GM21360 (cell line): Measurements from ENCODE around the gene POU6F2.
"Not testable (repeated sequence)": the region's sequence is repeated elsewhere in the genome, so short reads cannot be mapped to it uniquely, and the experiment has no call there.

Experiments used
- ATAC-seq: cut with Tn5 transposase; IDR thresholded peaks from one replicate; pipeline ENCODE4 v1.9.1; 2021; ENCODE audit warnings: mild to moderate bottlenecking, moderate library complexity; ENCODE audit not compliant: unreplicated experiment

Gene POU6F2

DNA sequence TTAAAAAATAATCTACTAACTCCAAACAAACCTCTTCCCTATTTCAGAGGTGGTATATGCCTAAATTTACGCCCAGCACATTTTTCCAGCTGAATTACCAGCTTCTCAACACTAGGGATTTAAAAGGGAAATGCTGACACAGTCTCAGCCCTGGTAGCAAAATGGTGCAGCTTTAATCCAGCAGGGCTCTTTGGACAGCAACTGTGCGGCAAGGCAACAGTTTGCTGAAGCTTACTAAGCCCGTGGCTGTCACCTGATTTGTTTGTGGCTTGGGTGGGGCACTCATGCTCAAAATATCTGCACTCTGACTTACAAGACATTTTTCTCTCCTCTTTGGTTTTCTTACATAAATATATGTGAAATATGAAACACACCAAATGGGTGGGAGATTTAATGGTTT, 206.7 kb downstream of the POU6F2 start:
- ATAC-seq = no peak

- no peak for ATAC-seq
Observed at GRCh38 chr7:39186131-39186530, 208.4 kb downstream of the POU6F2 start.

- ATAC-seq = no peak
Observed at GRCh38 chr7:39186671-39187070, 209.0 kb downstream of the POU6F2 start.

DNA sequence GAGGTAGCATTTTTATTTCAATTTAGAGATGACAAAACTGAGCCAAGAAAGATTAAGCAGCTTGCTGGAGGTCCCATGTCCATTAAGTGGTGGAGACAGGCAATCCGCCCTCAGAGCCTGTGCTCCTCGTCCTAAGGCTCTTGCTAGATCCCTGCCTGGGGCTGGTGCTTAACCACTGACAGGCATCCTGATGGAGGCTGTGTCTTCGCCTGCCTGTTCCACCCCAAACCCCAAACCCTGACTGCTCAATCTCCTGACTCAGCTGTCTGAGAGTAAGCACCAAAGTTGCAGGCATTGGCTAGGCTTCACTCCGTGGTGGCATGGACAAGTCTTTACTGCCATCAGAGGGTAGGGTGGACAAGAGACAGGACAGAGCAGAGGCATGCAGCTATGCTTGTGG, 209.4 kb downstream of the POU6F2 start:
- ATAC-seq = no peak

GRCh38 chr7:39192476-39192875, 214.8 kb downstream of the POU6F2 start:
- ATAC-seq = no peak

DNA sequence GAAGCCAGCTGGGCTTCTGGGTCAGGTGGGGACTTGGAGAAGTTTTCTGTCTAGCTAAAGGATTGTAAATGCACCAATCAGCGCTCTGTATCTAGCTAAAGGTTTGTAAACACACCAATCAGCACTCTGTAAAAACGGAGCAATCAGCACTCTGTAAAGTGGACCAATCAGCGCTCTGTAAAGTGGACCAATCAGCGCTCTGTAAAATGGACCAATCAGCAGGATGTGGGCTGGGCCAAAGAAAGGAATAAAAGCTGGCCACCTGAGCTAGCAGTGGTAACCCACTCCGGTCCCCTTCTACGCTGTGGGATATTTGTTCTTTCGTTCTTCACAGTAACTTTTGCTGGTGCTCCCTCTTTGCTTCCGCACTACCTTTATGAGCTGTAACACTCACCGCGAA, 216.7 kb downstream of the POU6F2 start:
- not testable (repeated sequence) for ATAC-seq

DNA sequence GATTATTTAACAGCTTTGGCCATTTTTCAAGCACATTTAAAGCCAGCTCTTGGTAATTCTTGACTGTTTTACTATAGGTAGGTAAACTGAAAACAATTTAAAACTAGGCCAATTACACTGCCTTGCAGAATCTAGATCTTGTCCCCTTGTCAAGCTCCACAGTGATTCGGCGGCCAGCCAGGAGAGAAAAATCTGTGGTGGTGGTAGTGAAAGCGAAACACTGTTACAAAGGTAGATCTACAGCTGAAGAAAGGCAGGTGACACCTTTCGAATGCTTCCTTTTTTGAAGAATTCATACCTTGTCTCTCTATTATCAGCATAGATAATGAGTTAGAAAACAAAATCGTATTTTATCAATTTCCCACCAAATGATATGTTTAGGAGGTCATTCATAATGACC, 218.3 kb downstream of the POU6F2 start:
- ATAC-seq = no peak

GRCh38 chr7:39197831-39198230, 220.1 kb downstream of the POU6F2 start:
- ATAC-seq = no peak

DNA sequence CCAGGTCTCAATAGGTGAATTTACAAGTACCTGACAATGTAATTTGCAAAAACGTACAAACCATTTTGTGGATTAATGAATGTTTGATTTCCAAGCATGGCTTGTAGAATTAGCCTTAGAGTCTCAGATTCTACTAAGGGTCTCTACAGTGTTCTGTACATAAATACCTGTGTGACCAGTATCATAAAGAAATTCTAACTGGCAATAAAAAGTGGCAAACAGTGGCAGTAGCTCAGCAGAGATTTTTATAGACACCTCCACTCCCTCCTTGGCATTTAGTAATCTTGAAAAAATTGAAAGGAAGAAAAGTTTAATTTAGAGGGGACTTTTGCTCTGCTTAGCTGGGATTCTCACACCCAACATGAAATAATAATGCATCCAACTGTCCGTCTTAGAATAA, 220.8 kb downstream of the POU6F2 start:
- no peak for ATAC-seq

- ATAC-seq = no peak
Observed at GRCh38 chr7:39199006-39199405, 221.3 kb downstream of the POU6F2 start.

DNA sequence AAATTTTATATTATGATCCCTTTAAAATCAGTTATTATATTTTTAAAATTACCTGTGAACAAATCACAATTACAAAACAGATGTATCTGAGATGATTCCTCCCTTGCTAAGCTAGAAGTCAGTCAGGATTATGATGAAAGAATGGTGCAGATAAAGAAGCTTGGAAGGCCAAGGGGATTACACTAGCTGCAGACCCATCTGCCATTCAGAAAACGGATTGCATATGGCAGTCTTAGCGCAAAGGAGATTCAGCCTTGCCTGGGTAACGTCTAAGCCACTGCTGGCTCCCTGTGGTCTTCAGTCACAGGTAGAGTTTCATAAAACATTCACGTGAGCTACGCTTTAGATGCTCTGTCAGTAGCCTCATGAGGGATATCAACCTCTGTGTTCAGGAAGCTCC, 222.2 kb downstream of the POU6F2 start:
- ATAC-seq = no peak

DNA sequence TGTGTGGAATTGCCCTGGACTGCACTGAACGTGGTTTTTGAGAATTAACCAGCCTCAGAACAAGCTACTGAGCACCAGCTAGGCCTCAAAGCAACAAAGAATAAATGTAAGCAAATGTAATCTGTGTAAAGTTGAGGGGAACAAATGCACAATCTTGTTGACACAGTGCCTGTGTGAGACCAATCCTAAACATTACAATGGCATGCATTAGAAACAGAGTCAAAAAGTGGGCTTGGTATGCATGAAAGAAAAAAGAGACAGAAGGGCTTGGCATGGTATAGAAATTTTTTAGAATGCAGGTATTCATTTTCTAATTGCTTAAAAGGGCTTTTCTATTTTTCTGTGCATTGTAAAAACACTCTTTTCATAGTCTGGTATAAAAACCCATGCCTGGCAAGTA, 224.3 kb downstream of the POU6F2 start:
- ATAC-seq = no peak

DNA sequence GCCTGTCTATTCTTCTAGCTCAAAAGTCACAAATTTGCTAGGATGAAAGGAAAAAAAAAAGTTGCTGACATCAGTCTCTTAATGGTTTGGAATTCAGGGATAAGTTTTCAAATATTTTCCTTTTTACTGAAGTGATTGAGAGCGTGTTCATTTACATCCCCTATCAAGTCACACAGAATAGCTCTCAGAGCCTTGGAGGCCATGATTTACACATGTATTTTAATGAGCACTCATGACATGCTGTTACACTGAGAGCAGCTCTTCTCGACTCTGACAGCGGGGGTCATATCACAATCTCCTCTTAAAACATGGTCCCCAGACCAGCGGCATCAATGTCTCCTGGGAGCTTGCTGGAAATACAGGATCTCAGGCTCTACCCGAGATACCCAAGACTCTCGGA, 232.7 kb downstream of the POU6F2 start:
- no peak for ATAC-seq

DNA sequence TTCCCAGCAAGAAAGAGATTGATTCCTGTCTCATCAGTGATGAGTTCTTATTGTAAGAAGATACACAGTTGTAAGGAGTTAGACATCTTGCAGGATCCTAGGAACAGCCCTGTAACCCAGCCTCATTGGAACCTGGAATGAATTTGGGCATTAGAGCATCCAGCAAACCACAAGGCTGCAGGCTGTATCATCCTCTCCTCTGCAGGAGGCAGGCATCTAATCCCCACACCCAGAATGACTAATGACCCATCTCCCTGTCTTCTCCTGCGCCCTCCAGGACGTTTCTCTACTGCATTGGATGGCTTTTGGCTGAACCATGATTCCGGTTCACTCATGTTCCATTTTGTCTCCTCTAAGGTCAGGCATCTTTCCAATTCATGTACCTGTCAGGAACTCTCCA, 233.9 kb downstream of the POU6F2 start:
- ATAC-seq = no peak

DNA sequence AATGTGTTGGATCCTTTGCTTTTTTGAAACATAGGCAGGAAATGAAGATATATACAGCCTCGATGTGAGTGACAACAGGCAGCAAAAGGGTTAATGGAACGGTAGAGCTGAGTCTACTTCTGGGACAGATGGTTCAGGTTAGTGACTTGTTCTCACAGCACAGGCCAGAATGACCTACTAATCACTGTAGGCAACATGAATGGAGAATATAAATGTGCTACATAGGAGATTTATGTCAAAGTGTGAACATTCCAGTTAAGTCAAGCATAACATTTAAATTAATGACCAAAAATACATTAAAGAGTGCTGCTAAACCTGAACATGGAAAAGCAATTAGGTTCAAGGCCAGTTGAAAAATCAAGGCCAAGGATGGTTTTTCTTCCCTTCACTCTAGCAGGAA, 235.2 kb downstream of the POU6F2 start:
- ATAC-seq = no peak

GRCh38 chr7:39217783-39218182, 240.1 kb downstream of the POU6F2 start:
- no peak for ATAC-seq

DNA sequence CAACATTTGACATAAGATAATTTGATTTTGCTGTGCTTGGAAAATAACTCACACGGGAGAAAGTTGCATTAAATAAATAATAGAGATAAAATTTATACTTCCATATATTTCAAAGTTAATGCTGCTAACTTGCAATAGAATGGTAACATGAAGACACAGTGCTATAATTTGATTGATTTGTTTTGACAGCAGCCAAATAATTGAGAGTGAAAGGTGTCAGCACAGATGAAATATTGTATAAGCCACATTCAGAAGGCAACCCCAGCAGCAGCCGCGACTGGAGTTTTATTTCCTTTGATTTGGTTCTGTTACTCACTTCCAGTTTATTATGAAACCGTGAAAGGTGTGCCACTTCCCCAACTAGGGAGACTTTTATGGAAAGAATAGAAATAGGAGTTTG, 242.2 kb downstream of the POU6F2 start:
- no peak for ATAC-seq

DNA sequence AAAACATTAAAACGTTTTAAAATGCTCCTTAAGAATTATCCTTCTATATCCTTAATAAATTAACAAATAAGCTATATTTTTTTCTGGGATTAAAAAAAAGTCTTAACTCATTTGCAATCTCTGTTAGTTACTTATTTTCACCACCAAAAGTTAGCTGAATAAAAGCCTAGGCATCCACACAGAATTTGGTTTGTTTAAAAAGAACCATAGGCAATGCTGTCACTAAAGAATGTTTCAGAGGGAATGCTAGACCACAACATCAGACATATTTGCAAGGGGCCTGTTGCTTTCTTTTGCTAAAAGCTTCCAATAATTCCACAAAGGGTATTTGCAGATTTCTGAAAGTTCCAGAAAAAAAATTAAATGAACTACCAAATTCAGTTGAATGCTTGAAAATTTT, 244.2 kb downstream of the POU6F2 start:
- no peak for ATAC-seq

DNA sequence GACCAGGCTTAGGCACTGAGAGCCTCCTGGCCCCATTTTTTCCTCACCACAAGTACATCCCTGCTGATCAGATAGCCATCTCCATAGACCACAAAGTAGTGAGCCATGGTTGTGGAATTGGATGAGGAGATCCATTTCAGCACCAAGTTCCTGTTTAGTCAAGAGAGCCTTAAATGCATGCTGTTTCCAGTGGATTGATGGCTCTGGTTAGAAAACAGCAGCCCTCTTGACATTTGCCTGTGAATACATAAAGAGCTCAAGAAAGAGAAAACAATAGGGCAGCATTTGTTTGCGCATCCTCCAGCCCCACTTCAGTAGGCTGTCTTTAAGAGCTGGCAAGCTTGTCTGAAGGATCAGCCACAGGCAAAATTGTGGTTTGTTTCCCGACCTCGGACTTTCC, 251.2 kb downstream of the POU6F2 start:
- no peak for ATAC-seq

- ATAC-seq = no peak
Observed at GRCh38 chr7:39233851-39234529, 256.3 kb downstream of the POU6F2 start.

GRCh38 chr7:39238234-39238869, 260.6 kb downstream of the POU6F2 start:
- no peak for ATAC-seq

DNA sequence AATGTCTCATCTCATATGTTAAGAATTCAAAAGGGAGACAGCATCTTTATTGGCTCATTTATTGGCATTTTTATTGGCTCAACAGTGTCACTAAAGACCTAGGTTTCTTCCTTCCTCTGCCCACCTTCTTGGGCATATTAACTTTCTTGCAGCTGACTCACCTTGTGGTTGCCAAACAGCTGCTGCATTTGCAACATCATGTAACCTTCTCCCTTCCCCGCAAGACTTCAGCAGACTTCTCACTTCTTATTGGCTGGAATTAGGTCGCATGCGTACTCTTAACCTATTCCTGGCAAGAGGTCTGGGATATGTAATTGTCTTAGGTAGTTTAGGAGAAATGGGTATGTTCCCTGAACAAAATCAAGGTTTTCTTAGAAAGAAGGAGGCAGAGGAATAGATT, 263.2 kb downstream of the POU6F2 start:
- ATAC-seq = no peak

GRCh38 chr7:39247576-39247975, 269.9 kb downstream of the POU6F2 start:
- no peak for ATAC-seq
